HG03060 (cell line): ENCODE data around the gene NTPCR.

Experiments
- ATAC-seq: cut with Tn5 transposase; IDR thresholded peaks from one replicate; pipeline ENCODE4 v1.9.1; 2021; ENCODE audit warnings: low read depth, moderate number of reproducible peaks; ENCODE audit not compliant: unreplicated experiment

The NTPCR gene

DNA sequence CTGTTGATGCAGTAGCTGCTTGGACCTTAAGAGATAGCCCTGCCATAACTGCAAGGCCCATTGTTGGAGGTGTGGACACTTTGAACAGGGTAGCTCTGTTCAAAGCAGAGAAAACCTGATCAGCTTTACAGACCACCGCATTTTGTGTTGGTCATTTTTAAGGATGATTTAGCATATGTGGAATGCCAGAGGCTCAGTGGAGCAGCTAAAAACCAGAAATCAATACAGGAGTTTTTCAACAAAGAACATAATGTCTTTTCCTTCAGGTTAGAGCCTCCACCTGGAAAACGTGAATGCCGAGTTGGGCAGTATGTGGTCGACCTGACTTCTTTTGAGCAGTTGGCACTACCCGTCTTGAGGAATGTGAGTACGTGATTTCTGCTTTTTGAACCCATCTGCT lies 5.7 kb downstream of the NTPCR start:
- ATAC-seq: no peak

DNA sequence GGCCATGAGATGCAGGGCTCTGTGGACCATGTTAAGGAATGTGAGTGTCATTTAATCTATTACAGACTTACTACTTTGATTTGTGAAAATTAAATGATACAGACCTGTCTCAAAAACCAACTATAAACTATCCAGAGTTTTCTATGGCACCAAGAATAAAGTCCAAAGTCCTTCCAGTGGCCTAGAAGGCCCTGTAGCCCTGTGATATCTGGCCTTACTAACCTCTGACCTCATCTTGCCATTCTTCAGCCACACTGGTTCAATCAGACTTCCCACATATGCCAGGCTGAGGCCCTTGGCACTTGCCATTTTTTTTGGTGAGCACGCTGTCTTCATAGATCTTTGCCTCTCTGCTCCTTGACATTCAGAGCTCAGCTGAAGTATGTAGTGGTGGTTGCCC lies 7.7 kb downstream of the NTPCR start:
- no peak for ATAC-seq

DNA sequence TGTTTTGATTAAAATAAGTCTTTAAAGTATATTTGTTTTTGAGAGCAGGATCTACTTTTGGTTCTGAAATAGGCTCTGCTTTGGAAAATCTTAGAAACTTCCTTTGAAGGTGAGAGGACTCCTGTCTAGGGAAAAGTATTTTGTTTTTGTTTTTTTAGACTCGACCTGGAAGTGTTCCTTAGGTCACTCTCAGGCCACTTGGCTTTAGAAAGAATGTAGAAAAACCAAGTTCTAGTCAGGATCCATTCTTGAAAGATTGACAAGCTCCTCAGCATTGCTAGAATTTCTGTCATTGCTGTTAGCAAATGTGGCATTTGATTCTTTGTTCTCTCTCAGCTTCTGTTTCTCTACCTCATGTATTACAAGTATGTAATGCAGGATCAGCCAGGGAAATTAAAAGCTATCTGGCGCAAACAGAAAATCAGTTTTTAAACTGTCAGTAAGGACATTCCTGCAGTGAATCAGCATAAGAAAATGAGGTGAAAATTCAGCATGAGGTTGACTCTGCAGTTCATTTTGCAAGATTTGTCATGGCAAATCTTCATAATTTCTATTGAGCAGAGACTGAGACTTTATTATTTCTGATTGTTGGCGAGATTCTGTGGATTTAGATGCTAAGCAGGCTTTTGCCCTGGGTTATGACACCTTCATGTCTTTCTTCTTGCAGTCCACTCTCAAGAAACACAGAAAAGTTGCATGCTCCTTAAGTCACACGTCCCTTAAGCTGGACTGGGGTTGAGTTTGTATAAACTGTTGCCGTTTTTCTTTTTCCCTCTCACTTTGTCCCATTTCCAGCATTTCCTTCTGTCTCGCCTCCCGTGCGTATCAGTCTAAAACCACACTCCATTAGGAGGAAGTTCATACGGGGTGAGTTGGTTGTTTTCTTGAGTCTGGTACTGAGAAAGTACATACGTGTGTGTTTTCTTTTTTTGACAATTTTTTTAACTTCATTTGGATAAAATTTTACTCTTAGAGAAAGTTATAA lies 12.6 kb downstream of the NTPCR start:
- no peak for ATAC-seq

DNA sequence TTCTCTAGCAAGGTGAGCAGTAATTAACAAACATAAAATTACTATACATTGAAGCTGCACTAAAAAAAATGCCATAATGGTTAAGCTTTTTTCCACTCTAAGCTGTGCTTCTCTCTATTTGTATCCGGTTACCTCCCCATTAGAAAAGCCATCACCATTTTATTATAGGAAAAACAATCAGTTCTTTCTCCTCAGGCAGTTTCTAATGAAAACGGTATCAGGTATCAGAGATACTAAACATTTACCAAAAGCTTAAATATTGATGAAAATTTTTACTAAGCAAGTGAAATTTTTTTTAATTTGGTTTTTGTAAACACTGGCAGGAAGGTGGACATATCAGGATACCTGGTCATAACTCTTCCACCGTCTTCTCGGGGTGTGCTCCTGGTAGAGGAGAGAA lies 14.2 kb downstream of the NTPCR start:
- ATAC-seq: no peak

DNA sequence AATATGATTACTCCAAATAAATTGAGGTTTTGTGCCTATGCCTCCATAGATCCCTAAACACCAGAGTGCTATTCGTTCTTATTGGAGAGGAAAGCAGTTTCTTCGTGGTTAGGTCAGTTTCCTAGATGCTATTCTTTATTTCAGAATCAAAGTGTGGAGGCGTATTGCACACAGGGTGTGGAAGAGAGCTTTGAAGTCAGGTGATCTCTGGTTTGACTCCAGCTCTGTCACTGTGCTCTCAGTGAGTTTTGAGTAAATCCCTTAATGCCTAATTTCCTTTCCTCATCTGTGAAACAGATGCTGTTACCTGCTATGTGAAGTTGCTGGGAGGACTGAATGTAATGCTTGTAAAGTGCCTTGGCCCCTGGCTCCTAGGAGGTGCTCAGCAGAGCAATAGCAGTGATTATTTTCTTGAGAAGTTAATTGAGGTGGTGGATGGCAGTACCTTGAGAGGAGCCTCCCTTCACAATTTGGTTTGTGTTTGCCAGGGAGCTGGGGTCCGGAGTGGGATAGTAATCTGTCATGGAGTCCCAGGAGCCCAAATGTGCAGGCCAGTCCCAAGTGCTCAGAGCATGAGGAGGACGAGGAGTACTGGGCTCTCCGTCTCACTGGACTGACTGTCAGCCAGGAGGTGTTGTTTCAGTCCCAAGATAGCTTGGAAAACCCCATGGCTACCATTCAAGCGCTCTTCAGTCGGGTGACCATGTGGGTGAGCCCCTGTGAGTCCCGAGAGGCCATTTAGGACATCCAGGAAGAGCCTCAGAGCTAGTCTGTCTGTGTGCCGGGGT lies 14.9 kb downstream of the NTPCR start:
- ATAC-seq: no peak

DNA sequence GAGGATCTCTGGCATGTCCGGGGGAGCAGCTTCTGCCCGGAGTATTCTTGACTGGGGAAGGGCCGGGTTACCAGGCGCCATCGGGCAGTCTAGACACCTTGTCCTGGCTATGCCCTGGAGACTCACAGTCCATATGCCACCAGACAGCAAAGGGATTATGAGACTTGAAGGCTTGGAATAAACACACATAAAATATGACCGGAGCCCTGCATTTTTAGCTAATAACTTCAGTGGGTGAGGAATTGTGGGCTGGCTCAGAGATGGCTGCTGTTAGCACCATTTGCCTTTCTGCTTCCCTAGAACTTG lies 15.5 kb downstream of the NTPCR start:
- no peak for ATAC-seq

DNA sequence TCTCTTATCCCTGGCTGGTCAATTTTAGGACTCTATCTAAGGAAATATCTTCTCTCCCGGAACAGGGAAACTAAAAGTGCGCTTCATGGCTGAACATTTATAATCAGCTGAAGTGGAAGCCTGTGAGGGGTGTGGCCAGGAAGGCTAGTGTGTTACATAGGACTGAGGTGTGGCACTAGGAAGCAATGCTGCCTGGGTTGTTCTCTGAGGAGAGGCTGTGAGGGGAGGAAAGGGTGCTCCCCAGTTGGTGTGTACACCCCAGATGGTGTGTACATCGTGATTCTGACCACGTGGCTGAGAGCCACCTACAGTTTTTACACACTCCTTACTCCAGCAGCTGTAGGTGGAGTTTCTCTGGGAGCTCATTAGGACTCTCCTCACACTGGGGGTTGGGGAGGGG lies 16.3 kb downstream of the NTPCR start:
- no peak for ATAC-seq

DNA sequence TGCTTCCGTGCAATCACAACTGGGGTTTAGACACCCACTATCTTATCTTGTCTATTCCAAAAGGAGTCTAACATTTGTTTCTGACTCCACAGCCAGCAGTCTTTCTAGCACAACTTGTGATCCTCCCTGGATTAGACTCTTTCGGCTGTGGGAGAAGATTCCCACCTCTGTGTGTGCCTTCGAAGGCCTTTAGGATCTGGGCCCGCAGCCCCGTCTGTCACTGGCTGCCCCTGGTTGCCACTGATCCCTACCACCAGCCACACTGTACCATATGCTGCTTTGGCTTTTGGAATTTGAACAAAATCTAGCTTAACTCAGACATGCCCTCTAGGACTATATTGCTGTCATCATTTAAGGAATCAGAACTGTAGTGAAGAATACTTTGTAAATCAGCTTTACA lies 18.0 kb downstream of the NTPCR start:
- ATAC-seq: no peak

DNA sequence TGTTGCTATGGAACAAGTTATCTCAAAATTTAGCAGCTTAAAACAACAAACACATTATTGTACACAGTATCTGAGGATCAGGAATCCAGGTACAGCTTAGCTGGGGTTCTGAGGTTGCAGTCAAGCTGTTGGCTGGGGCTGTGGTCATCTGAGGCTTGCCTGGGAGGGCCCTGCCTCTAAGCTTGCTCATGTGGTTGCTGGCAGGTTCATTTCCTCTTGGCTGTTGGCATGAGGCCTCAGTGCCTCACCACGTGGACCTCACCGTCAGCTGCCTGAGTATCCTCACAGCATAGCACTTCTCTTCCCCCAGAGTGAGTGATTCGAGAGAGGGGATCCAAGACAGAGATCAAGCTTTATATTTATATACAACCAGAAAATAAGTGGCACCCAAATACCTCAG lies 18.6 kb downstream of the NTPCR start:
- ATAC-seq: no peak

DNA sequence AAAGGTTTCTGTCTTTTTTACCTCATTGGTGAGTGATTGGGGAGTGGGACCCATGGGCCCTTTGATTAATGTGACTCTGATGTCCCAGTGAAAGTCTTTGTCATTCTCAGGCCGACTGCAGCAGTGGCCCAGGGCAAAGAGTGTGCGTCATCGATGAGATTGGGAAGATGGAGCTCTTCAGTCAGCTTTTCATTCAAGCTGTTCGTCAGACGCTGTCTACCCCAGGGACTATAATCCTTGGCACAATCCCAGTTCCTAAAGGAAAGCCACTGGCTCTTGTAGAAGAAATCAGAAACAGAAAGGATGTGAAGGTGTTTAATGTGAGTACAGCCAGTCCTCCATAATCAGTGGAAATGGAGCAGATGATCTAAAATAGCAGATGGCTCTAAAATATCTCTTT lies 19.4 kb downstream of the NTPCR start:
- ATAC-seq: no peak

DNA sequence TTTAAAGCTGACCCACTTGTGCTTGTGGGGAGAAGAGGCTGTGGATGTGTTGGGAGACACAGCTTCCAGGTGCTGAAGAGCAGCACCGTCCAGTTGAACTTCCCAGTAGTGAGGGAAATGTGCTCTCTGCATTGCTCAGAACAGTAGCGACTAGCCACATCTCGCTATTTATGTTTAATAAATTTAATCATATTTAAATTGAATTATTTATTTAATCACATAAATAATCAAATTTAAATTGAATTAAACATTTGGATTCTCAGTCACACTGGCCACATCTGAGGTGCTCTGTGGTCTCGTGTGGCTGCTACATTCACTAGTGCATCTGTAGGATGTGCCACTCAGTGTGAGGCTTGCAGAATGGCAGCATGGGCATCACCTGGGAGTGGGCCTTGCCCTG lies 20.1 kb downstream of the NTPCR start:
- no peak for ATAC-seq

DNA sequence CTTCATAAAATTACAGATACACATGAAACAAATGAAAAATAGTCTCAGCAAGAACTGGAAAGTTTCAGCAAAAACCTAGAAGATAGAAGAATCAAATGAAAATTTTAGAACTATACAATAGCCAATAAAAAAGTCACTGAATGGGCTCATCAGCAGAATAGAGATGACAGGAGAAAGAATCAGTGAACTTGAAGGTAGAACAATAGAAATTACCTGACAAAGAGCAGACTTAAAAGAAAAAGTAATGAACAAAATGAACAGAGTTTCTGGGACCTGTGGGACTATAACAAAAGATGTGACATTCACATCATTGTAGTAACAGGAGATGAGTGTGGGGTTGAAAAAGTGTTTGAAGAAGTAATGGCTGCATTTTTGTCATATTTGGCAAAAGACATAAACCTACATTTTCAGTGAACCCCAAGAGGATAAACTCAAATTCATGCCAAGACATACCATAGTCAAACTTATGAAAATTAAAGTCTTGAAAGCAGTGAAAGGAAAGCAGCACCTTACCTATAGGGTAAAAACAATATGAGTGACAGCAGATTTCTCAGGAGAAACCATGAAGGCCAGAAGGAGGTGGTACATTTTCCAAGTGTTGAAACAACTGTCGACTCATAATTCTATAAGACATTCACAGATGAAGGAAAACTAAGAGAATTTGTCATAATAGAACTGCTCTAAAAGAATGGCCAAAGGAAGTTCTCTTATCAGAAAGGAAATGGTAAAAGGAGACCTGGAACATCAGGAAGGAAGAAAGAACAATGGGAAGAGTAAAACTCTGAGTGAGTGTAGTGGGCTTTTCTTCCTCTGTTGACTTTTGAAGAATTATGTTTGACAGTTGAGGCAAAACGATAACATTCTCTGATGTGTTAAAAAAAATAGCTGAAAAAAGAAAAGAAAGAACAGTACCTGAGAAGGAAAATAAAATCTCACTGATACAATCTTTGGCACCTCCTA lies 23.5 kb downstream of the NTPCR start:
- ATAC-seq: no peak

DNA sequence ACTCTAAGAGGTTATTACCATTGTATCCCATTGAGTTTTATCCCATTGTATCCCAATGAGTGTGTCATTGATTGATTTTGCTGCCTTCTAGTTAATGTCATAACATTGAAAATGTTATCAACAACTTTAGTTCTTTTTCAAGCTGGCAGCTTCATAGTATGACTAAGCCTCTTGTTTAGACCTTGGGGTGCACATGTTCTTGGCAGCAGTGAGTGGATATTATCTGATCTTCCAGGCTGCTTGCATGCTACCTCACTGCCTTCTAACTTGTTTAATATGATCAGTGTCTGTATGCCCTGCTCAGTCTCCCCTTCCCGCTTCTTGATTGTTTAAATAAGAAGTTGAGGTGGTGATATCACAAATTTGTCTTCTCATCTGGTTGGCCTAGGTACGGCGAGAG lies 24.6 kb downstream of the NTPCR start:
- no peak for ATAC-seq

DNA sequence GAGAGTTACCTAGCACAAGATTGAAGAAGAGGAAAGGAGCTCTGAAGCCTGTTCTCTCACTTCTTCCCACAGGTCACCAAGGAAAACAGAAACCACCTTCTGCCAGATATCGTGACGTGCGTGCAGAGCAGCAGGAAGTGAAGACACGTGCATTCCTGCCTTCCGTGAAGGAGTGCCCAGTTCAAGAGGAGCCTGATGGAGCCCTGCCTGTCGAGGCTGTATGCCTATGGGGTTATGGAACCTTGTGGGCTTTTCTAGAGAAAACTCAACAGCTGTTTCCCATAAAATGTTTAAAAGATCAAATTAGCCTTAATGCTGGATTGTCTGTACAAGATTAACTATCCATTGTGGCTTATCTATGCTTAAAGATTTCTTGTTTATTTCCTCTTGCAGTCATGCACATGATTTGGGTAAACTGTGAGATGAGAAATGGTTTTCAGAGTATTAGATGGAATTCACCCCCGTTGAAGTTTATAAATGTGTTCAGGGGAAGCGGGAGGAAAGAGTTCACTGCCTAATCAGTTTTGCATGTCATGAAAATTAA lies 27.8 kb downstream of the NTPCR start:
- ATAC-seq: no peak

DNA sequence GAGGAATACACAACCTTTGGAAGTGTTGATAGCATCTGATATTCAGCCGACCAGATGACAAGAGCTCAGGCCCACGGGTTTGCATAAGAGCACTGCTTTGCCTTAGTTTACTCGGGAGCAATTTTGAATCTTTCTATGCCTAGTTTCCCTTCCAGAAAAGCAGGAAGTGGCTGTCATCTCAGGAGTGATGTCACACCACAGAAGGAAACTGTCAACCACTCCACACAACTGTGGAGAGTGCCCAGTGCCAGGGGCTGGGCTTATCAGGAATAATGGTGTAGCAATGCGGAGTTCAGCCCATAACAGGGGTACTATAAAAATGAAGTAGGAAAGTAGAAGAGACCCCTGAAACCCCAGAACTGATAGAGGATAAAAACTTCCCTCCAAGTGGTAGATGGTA lies 28.4 kb downstream of the NTPCR start:
- ATAC-seq: no peak

DNA sequence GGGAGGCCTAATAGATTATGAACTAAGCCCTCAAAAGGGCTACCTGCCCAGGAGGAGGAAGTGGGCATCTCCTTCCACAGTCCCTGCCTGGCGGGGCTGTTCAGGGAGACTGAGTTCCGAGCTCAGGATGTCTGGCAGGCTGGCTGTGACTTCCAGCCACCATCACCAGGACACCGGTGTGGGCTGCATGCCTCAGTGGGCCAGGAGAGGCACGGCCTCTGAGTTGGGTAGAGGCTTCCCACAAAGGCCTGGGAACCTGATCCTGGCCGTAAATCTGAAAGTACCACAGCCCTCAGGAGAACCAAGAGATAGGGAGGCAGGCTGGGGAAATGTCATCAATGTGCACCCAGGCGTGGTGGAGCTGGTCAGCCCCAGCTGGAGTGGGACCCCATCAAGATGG lies 29.1 kb downstream of the NTPCR start:
- ATAC-seq: no peak

DNA sequence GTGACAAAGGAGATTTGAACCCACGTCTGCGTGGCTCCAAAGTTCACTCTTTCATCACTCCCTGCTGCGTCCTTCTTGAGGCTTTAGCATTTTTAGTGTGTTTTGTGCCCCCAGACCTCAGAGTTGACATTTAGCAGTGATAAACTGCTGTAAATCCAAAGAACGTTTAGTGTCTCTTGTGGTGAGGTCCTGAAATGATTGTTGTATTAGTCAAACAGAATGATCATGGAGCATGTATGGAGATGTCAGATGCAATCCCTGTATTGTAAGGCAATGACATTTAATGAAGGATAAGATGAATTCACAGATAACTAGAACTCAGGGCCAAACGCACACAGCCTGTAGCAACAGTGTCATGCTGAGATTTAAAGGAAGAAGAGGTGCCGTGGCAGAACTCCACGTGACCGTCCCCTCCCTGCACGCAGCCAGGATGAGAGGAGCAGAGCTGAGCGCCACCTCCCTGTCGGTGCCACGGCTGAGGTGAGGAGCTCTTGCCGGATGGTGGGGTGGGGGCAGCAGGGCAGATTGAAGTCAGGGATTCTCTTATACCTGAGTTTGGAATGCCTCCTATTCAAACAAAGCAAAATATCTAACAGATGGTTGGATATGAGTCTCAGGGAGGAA lies 30.1 kb downstream of the NTPCR start:
- ATAC-seq: no peak

DNA sequence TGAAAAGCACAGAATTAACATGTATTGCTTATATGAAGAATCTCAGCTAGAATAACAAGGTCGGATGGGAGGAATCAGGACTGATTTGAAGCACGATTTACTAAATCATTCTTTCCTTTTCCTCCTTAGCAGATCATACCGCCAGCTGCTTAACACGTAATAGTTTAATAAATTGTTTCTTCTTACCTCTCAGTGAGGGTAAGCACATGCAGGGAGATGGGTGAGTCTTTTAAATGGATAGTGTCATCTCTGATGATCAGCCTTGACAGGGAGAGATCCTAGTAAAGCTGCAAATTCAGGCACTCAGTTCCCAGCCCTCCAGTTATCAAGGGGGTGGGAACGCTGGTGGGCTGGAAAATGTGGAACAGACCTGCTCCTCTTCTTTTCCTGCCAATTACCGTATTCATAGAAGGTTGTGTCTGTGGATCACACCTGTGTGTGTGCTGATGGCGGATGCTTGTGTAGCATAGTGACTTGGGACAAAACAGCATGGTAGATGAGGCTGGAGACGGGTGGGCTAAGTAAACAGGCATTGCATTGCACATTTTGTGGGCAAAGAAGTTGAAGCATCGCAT lies 30.7 kb downstream of the NTPCR start:
- no peak for ATAC-seq

DNA sequence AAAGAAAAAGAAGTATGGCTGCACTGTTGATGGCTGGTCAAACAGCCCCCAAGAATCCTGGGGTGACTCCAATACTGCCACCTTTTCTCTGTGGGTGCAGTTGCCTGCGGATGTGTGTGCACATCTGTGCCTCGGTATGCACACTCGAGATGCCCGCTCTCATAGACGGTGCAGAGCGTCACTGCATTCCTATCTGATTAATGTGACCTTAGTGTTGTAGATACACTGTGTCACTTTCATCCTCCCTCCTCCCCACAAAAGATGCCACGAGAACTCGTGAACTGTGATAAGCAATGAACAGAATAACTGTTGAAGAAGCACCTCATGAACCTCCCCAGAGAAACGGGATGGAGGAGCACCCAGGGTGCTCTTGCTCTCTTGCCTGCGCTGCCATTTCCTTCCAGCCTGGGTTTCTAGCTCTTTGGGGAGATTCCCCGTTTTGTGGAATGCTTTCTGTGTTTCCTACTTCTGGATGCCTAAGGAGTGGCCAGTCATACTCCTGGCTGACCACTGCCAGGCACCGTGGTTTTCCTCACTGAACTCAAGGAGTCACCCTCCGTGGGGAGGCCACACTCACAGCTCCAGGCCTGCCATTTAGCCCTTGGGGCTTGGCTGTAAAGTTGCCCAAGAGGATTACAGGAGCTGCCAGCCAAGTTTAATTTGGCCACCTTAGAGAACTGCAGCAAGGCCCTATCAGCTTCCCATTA lies 32.0 kb downstream of the NTPCR start:
- ATAC-seq: no peak
